NCI-H460 (cell line): ENCODE measurements around the gene RAB8A. TPM values are rescaled to one million over a fixed set of nuclear protein-coding genes. Genes with fewer than 3 reads are reported as not detected.
"Not testable (repeated sequence)": the region's sequence is repeated elsewhere in the genome, so short reads cannot be mapped to it uniquely, and the experiment has no call there.

ENCODE experiments used
- DNase-seq: peaks from one replicate; pipeline ENCODE4 v3.0.0-alpha.2; 2016; ENCODE audit warnings: low read depth; ENCODE audit errors: extremely low read depth
- total RNA-seq: library from RNA; depleted of rRNA; stranded (reverse); fragments of >200 nt; shearing (Covaris generic); gene quantifications from 2 replicates; pipeline ENCODE4 v1.2.3, GENCODE V29; 2014

RAB8A gene
- total RNA-seq, 1 experiment from 2014 or later = 35.3 TPM

DNA sequence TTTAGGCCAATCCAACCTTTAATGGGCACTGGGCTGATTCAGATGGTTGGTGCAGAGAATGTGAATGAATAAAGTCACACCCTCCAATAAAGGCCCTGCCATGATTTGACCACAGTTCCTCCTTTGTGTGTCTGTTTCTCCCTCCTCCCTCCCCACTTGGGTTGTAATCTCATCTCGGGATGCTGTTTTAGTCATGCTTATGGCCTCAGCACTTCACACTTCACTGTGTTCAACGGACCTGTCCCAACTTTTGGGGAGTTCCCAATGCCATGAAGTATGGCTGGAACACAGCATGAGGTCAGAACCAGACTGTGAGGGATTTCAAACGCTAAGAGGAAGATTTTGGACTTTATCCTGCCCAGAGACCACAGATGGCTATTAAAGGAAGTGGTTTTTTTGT is 5.6 kb upstream of the RAB8A start:
- peak; percentile 20 for DNase-seq

DNA sequence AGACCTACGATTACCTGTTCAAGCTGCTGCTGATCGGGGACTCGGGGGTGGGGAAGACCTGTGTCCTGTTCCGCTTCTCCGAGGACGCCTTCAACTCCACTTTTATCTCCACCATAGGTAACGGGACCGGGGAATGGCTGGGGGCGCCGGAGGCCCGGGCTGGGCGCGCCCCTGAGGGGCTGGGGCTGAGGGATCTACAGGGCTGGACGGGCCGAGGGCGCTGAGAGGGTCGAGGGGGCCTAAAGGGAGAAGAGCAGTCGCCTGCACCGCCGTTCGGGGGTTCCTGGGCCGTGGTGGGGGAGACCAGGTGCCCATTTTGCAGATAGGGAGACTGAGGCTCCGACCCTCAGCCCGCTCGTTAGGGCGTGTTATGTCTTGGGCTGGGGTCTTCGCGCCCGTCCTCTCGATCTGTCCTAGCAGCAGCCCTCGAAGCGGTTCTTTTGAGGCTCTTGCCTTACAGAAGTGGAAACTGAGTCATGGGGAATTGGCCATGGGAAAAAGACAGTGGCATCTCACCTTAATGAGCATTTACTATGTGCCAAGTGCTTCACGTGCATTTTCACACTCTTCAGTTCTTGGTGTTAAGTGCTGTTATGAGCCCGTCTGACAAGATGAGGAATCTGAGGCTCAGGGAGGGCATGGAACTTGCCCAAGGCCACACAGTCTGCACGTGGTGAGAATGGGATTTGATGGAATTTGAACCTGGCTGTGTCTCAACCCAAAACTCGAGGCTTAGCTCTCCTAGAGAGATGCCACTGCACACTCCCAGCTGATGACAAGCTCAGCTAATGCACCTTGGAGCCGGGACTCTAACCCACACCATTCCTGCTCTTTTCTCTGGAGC is 442 bp downstream of the RAB8A start:
- DNase-seq = no peak

DNA sequence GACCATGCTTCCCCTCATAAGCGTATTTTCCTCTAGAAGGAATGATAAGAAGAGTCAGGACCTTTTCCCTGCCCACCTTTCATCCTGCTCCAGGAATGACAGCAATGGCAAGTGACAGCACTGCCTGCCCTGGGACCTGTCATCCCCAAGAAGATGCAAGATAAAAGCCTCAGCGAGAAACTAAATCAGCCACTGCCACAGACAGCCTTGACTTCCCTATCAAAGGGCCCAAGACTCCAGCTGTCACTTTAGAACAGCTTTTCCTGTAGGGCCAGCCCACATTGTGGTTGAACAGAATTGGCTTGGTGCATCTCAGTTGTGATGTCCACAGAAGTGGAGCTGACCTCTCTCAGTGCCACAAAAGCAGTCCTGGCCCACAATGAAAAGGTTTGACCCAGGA is 1.1 kb downstream of the RAB8A start:
- DNase-seq = no peak

DNA sequence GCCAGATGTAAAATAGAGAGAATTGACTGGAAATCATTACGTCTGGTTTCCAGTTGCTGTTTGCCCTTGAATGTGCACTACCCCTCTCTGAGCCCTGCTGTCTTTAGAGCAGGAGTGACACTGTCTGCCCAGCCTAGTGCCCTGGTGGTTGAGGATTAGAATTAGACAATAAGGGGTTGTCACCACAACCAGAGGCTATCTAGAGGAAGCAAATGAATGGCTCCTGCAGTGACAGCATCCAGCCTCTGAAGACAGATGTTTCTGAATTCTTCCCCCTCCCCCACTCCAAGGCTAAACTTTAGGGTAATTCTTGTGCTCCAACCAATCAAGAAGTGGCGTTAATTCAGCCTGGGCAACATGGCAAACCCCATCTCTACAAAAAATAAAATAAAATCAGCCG is 2.0 kb downstream of the RAB8A start:
- DNase-seq = no peak

DNA sequence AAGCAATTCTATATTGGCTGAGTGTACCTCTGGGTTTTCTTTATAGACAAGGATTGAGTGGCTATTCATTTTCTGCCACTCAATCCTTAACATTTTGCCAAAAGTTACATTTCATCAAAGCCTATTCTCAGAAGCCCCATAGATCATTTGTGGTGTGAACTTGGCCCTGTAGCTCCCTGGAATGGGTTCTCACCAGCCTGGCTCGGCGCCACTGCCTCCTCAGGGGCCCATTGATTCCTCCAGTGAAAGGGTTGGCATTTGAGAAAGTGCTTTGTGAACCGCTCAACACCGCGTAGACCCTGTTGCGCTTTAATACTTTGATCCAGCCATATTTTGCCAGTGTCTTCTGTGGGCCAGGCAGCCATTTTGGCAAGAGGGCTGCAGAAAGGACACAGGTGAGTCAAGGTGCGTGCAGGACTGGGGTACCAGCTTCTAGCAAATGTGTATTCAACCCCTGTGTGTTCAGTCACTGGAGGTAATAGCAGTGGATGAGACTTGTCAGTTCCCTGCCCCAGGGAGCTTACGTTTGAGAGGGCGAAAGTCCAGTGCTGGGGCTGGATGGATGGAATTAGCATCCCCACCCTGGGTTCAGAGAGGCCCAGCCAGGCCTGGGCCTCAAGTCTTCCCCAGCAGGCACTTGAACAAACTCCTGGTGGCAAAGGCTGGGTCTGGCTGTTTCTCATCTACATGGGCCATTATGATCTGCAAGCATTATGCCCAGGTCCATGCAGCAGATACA is 3.8 kb downstream of the RAB8A start:
- no peak for DNase-seq

DNA sequence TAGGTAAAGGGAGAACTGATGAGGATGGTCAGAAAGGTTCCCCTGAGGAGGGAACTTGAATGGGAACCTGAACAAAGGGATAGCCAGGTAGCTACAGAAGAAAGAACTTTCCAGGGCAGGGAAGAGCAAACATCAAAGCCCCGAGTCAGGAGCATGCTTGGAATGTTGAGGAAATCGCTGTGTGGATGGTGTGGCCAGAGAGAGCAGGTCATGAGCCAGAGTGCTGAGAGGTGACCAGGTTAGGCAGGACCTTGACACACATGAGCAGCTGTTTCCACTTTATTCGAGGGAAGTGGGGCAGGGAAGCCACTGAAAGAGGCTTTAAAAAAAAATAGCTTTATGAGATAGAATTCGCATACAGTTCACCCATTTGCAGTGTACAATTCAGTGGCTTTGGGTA is 4.4 kb downstream of the RAB8A start:
- no peak for DNase-seq

DNA sequence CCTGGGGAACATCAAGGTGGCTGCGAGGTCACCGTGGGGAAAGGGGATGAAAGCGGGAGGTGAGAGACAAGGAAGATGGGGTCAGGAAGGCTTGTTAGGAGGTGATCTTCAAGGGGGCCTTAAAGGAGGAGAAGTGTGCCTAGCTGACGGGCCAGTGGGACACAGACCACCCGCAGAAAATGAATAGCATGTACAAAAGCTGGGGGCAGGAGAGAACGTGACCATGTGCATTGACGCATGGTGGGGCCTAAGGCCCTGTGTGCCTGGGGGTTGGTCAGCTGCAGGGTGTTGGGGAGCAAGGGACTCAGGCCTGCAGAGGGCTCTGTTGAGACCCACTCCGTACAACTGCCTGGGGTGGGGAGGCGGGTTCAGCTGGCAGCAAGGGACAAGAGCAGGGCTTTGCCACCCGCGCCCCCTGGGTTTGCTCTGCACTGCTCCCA is 5.9 kb downstream of the RAB8A start:
- no peak for DNase-seq

DNA sequence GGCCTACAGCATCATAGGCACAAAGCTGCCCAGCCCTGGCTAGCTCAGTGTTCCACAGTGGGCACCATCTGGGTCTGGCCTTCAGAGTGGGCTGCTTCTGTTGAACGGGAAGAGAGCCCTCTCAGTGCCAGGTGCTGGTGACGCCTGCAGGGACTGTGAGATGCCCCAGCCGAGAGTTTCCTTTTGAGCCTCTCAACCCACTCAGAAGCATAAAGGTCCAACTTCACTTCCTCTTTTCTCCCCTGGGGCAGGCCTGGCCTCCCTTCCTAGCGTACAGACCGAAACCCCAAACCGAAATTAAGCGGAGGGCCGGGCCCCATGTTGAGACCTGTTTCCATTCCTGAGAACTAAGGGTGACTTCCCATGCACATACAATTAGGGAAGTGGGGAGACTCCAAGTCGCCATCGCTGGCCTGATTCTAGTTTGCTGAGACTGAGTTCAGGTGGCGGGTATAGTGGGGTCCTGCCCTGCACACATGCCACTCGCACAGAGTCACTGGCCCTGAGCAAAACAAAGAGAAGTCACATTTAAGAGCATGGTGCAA is 6.9 kb downstream of the RAB8A start:
- DNase-seq = no peak

DNA sequence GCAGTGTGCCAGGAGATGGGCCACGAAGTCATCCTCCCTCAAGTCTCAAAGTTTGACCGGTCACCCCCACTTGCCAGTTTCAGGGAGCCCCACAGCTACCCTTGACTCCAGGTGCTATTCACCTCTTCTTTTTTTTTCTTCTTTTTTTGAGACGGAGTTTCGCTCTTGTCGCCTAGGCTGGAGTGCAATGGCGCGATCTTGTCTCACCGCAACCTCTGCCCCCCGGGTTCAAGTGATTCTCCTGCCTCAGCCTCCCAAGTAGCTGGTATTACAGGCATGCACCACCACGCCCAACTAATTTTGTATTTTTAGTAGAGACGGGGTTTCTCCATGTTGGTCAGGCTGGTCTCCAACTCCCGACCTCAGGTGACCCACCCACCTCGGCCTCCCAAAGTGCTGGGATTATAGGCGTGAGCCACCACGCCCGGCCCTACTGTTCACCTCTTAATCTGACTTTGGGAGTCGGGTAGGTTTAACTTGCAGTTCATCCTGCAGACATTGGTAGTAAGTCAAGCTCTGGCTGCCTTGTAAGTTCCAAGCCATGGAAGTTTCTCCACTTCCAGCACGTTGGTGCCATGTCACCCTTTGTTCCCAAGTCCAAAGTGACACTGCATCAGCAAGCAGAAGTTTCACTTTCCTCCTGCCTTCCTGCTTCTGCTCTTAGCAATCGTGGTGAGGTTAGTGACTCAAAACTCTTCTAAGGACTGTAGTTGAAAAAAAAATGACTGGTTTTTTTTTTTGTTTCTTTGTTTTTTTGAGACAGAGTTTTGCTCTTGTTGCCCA is 7.6 kb downstream of the RAB8A start:
- not testable (repeated sequence) for DNase-seq

DNA sequence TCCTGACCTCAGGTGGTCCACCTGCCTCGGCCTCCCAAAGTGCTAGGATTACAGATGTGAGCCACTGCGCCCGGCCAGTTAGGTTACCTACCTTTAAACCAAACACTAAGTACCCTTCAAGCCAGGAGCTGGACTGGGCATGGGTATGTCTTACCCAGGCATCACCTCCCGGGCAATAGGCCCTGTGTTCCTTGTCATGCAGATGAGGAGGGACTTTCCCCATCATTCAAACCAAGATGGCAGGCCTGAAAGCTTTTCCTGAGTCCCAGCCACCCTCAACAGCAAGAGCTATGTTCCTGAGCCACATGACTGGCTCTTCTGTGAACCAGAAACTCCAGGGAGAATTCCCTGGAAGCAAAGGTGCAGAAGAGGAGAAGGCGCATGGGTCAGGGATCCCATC is 9.5 kb downstream of the RAB8A start:
- no peak for DNase-seq

DNA sequence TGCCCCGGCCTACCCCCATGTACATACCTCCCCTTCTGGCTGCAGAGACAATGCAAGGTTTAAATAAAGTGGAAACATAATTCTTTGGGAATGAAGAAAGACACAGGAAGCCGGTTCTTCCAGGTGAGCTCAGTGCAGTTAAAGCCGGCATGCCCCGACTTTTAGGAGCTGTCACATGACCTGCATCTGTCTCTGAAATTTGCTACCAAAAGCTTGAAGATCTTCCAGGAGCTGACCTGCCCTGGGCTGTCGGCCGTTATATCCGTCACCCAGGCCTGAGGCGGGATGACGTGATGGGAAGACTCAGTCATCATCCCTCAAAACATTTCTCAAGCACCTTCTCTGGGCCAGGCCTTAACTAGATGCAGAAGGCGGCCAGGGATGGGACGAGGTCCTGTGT is 10.3 kb downstream of the RAB8A start:
- DNase-seq = no peak

DNA sequence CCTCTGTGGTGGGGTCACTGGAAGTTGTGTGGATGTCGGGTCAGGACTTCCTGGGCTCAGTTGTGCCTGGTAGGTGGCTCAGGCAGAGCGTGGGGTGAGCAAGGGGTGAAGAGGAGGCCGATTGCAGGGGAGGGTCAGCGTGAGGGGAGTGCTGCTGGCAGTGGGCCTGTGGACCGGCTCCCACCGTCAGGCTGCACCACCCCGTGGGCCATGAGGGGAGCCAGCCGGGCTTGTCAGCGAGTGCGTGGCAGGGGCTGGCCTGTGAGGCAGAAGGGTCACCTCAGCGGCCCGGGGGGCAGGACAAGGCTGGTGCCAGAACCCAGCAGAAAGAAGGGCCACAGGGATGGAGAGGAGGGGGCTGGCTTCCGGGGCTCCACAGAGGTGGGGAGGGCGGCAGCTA is 13.3 kb downstream of the RAB8A start:
- DNase-seq = no peak

DNA sequence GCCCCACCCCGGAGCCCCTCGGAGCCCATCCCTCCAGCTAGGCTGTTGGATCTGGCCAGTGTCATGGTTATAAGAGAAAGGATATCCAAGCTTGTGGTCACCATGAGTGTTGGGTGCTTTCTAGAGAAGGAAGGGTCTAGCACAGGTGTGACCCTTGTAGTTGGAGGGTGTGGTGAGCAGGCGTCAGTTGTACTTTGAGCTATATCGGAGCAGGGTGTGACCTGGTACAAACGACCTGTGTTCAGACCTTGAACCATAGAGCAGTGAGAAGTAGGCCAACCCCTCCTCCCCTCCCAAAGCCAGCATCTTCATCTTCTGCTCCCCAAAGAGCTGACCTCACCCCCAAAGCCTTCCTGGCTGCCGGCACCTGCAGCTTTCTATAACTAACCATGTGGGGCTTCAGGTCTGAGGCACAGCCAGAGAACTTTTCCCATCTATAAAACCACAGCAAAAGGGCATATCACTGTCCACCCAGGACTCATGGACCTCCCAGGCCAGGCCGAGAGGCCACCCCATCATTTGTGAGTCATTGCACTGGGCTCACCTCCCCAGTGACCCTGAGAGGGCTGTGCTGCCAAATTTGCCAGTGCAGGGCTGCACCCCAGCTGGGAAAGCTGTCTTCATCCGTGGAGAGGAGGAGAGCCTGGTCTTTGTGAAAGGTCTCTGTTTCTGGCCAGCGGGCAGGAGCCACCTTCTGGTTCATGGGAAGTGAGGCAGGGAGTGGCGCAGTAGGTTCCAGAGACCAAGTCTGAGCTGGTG is 14.2 kb downstream of the RAB8A start:
- DNase-seq = no peak

DNA sequence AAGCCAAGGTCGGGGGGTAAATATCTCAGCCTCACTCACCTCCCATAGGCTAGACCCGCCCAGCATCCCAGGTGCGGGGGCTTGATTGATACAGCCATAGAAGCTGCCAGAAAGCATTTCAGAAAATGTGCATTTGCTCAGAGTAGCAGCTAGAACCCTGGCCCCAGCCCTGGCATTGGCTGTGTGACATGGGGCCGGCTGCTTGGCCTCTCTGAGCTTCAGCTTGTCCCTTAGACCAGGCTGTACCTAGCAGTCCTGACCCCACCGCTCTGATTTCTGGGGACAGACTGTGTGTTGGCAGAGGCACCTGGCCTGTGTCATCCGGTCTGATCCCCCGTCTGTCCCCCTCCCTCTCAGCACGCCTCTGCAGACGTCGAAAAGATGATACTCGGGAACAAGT is 15.4 kb downstream of the RAB8A start:
- DNase-seq = no peak

DNA sequence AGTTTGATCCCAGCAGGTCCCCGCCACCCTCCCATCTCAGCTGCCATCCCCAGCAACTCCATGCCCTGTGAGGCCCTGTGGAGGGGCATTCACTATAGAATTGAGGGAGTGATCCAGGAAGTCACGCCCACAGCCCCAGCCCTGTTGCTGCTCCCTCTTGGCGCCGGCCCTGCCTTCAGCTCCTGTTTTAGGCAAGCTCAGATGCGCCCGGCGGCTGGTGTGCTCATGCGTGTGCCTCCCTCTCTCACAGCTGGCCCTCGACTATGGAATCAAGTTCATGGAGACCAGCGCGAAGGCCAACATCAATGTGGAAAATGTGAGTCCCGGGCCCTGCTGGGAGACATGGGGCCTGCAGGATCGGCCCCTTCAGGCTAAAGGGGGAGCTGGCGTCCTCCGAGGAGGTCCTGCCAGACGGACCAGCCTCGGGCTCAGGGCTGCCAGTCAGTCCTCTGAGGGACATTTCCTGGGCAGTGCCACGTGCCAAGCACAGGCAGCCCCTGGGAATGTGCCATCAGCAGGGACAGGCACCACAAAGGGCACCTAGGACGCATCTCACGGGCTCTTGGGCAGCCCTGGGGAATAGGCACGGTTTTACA is 16.2 kb downstream of the RAB8A start:
- no peak for DNase-seq

DNA sequence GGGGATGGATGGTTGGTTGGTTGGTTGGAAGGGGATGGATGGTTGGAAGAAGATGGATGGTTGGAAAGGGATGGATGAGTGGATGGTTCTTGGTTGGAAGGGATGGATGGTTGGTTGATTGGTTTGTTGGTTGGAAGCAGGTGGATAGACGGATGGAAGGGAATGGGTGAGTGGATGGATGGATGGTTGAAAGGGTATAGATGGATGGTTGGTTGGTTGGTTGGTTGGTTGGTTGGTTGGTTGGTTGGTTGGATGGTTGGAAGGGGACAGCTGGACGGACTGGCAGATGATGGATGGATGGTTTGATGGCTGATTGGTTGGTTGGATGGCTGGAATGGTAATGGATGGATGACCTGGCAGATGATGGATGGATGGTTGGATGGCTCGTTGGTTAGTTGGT is 20.0 kb downstream of the RAB8A start:
- DNase-seq = no peak

DNA sequence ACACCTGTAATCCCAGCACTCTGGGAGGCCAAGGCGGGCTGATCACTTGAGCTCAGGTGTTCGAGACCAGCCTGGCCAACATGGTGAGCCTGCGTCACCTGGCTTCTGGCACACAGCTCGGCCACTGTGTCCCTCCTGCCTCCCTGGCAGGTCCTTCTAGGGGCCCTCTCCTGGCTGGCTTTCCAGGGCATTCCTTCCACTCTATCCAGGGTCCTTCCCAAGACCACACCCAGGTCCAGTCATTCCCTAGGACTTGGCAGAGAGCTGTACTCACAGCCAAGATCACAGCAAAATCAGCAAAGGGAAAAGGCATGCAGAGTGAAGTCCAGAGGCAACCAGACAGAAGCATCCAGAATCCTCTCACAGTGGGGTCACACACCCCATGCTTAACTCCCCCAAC is 22.1 kb downstream of the RAB8A start:
- DNase-seq = no peak

DNA sequence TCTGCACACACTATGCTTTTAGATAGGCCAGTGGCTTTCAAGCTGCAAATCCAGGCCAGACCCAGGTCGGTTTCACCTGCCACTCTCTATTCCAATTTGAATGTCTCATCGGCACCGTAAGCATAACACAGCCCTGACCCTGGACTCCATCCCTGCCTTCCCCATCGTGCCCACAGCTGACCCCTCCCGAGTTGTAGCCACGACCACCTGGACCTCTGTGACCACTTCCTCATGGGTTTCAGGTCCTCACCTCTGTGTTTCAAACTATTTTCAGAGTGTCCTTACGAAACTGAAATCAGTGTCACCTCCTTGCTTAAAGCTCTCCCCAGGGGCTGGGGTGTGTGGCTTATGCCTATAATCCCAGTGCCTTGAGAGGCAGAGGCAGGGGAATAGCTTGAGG is 22.8 kb downstream of the RAB8A start:
- no peak for DNase-seq

DNA sequence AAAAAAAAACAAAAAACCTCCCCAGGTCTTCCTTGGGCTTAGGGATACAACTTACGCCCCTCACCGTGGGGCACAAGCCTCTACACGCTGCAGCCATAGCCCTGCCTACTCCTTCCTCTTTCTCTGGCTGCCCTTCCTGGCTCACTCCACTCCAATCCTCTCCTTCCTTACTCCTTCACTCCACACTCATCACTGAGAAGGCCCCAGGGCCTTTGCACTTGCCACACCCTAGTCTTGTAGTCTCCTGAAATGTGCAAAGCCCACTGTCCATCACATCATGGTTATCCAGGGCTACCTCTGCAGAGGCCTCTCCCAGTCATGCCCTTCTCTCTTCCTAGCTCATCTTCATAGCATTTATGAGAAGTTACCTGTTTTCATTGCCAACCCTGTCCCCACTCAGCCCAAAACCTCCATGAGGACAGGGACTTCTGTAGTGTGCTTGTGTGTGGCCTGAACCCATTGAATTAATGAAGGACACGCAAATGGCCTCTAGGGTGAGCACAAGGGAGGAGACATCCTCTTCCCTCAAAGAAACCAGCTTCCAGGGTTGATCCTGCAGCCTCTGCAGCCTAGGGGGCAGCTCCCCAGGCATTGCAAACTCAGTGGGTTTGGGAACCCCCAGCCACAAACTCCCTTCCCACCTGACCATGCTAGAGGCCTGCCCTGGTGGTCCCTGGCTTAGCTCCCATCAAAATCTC is 23.9 kb downstream of the RAB8A start:
- no peak for DNase-seq
